Esophagus squamous epithelium (tissue), 4 donors: Measurements from ENCODE around the gene PSORS1C1.

ENCODE experiments used
- POLR2A ChIP-seq, 4 donors: fragments of 450-650 bp; IDR thresholded peaks; one replicate each; pipeline ENCODE4 v1.6.1; 2017; ENCODE audit warnings: antibody characterized with exemption in 4 of 4, mild to moderate bottlenecking in 4 of 4, moderate library complexity in 3 of 4
- TF ChIP-seq, protein P1 (sequence below), 6 experiments: fragments of 450-650 bp in 4 of 6; fragments of 200-600 bp in 2 of 6; sonication (generic) in 2 of 6; IDR thresholded peaks; one replicate each; pipeline ENCODE4 v1.5.1; 2016 to 2019; ENCODE audit warnings: antibody characterized with exemption in 6 of 6, mild to moderate bottlenecking in 4 of 6, moderate library complexity in 4 of 6

DNA sequence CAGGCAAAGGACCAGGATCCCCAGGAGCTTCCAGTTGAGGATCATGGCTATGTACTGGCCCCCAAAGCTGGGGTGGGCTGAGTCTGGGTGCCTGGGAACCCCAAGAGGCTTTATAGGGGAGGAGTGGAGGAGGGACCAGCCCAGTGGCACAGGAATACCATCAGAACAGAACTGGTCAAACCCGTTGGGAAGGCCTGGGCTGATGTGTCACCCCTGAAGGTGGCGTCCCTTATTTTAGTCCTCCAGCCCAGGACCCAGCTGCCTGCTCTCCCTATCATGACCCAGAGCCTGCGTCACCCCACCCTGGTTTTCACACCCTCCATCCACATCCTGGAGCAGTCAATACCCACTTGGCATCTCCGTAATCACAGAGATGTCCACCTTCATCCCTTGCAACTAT lies 24.4 kb downstream of the PSORS1C1 start, which contains the start of gene PSORS1C2:
- TF ChIP-seq, protein P1, sequence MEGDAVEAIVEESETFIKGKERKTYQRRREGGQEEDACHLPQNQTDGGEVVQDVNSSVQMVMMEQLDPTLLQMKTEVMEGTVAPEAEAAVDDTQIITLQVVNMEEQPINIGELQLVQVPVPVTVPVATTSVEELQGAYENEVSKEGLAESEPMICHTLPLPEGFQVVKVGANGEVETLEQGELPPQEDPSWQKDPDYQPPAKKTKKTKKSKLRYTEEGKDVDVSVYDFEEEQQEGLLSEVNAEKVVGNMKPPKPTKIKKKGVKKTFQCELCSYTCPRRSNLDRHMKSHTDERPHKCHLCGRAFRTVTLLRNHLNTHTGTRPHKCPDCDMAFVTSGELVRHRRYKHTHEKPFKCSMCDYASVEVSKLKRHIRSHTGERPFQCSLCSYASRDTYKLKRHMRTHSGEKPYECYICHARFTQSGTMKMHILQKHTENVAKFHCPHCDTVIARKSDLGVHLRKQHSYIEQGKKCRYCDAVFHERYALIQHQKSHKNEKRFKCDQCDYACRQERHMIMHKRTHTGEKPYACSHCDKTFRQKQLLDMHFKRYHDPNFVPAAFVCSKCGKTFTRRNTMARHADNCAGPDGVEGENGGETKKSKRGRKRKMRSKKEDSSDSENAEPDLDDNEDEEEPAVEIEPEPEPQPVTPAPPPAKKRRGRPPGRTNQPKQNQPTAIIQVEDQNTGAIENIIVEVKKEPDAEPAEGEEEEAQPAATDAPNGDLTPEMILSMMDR (IDR thresholded peaks at IDR 0.05), result no peak
- no peak for TF ChIP-seq POLR2A (IDR thresholded peaks at IDR 0.05)
